GM18873 (cell line): ENCODE data around the gene RFNG.

Experiments used
- ATAC-seq: cut with Tn5 transposase; IDR thresholded peaks from one replicate; pipeline ENCODE4 v1.9.1; 2021; ENCODE audit warnings: mild to moderate bottlenecking, moderate library complexity, moderate number of reproducible peaks; ENCODE audit not compliant: unreplicated experiment, low FRiP score

Gene RFNG

DNA sequence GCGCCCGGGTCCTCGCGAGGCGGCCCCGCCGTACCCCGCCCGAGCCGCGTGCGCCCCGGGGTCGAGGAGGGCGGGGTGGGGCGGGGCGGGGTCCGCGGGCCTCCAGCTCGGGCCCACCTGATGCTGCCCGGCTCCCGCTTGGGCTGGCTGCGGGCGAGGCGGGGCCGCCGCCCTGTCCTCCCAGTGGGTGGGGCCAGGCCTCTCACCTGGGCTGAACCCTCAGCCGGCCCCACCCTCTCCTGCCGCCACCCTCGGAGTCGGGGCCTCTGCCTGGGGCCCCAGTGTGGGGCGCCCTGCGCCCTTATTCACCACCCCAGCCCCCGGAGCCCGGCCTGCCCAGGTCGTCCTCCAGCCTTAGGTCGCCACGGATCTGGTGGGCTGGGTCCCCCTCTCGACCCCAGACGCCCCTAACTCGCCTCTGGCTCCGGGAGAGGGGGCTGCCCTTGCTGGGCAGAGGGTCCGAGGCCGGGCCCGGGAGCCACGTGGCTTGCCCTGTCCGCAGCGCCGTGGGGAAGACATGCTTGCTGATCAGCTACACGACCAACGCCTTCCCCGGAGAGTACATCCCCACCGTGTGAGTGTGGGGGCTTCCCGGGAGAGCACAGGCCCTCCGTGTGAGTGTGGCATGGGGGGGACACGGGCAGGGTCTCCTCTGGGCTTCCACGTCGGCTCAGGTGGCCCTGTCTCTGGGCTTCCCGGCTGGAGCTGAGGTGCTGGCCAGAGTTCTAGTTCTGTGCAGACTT, 19.6 kb downstream of the RFNG start:
- ATAC-seq, result no peak

DNA sequence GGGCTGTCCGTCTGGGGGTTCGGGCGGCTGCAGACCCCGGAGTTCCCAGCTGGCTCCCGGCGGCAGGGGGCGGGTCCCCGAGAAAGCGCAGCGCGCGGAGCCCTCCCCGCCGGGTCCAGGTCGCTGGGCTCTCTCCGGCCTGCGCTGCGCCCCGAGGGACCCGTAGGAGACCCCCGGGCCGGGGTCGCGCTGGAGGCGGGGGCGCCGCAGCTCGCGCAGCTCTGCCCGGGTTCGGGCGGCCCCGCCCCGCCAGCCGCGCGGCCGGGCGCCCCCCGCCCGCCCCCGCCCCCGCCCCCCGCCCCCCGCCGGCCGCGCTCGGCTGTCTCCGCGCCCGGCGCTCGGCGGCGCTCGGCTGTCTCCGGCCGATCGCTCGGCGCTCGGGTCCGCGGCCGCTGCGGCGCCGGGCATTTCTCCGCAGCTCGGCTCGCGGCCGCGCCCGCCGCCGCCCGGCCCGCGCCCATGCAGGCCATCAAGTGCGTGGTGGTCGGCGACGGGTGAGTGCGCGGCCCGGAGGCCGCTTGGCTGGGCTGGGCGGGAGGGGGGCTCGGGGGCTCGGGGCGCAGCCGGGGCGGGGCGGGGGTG, 20.2 kb downstream of the RFNG start, which contains the start of gene RAC3:
RAC3 (plus strand) TSS at position 376 of the 582 bp plus-strand sequence; CDS start at position 460, 84 bp downstream.
- no peak for ATAC-seq

DNA sequence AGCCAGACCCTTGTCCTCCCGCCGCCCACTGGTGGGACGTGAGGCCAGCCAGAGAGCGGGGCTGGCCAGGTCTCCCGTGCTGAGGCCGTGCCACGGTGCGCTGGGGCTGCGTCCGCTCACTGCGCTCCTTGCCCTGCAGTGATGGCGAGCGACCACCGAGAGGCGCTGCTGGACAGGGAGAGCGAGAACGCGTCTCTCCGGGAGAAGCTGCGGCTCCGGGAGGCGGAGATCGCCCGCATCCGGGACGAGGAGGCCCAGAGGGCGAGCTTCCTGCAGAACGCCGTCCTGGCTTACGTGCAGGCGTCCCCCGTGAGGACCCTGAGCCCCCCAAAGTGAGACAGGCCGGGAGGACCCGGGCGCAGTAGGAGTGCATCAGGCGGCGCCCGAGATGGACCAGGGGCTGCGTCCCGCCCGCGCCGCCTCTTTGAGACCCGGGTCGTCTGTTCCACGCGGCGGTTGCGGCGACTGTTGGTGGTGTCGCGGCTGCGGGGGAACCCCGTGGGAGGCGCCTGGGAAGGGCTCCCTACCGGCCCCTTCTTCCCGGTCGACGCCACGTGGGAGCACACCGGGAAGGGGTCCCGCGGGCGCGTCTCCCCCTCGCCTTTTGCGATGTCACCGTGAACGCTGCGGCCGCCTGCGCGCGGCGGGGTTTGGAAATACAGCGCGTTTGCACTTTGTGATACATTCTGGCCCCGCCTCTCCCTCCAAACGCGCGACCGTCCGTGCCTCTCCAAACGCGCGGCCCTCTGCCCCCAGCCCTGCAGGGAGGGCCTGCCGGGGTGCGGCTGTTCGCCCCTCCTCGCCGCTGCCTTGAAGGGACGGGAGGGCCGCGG, 20.9 kb downstream of the RFNG start:
- no peak for ATAC-seq

DNA sequence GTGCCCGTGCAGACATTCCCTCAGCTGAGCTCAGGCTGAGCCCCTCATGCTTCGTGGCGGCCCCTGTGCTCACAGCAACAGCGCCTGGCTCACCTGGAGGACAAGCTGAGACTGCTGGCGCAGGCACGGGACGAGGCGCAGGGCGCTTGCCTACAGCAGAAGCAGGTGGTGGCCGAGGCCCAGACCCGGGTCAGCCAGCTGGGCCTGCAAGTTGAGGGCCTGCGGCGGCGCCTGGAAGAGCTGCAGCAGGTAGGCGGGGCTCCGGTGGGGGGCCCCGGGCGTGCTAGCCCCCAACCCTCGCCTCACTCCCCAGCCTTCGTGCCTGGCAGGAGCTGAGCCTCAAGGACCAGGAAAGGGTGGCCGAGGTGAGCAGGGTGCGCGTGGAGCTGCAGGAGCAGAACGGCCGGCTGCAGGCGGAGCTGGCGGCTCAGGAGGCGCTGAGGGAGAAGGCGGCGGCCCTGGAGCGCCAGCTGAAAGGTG, 21.6 kb downstream of the RFNG start:
- no peak for ATAC-seq

DNA sequence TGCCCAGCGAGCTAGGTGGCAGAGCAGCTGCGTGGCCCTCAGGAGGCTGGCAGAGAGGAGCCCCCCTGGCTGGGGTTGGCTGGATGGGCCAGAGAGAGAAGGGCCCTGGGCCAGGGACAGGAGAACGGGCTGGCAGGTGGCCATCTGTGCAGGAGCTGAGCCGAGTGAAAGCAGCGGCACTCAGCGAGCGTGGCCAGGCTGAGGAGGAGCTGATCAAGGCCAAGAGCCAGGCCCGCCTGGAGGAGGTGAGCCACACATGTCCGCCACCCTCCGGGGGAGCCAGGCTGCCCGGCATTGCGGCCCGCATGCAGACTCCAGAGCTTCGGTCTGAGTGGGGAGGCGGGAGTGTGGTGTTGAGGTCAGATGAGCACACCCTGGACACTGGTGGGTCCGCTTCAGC, 22.2 kb downstream of the RFNG start:
- ATAC-seq, result no peak

DNA sequence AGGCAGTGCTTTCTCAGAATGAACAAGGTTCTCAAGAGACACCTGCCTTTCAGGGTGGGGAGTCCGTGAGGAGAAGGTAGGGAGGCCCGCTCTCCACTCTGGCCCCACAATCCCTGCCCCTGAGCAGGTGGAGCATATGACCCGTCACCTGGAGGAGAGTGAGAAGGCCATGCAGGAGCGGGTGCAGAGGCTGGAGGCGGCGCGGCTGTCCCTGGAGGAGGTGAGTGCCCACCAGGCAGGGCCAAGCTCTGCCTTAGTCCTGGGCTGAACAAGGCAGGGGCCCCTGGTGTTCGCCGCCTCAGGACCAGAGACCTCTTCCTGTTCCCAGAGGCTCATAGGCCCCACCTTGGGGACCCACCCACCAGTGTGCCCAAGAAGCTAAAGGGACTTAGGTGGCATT, 22.6 kb downstream of the RFNG start:
- no peak for ATAC-seq

DNA sequence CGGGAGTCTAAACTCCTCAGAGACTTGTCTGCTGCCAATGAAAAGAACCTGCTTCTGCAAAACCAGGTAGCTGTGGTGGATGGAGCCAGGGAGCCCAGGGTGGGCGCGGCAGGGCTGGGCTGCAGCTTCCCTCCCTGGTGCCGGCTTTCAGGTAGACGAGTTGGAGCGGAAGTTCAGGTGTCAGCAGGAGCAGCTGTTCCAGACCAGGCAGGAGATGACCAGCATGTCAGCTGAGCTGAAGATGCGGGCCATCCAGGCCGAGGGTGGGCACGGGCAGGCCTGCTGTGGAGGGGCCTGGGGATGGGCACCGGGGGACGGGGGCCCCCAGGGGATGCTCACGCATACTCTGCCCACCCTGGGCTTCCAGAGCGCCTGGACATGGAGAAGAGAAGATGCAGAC, 23.4 kb downstream of the RFNG start:
- ATAC-seq, result no peak

DNA sequence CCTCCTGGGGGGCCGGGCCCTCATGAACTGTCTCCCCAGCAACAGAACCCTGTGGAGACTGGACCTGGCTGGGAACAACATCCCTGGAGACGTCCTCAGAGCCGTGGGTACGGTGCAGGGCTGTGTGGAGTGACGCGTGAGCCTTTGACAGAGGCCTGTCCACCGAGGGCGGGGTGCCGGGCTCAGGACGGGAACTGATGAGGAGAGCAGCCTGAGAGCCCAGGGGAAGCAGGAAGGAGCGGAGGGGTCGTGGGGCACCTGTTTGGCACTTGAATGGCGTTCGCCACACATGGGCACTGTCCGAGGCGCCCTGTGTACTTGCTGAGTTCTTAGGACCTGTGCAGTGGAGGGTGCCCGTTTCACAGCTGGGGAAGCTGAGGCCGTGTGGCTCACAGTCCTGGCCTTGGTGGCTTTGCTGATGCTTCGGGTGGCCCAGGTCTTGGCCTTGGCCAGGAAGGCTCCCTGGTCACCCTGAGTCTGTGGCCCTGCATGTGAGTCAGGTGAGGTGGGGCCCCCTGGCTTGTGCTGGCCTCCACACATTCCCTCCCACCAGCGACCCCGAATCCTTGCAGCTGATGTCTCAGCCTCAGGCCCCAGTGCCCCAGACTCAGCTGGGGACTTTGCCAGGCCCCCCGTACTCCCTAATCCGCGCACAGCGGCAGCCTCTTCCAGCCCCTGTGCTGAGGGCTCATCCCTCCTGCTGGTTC, 26.1 kb downstream of the RFNG start:
- no peak for ATAC-seq

DNA sequence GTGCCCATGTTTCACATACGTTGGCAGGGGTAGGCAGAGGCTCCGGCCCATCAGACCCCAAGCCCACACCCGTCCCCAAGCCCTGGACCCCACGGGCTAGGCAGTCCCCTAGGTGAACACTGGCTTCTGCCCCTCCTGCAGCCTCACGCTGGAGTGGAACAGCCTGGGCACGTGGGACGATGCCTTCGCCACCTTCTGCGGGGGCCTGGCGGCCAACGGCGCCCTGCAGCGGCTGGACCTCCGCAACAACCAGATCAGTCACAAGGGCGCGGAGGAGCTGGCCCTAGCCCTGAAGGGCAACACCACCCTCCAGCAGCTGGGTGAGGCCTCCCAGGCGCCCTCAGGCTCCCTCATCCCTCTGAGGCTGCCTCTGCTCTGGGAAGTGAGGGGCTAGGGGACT, 26.8 kb downstream of the RFNG start:
- no peak for ATAC-seq

DNA sequence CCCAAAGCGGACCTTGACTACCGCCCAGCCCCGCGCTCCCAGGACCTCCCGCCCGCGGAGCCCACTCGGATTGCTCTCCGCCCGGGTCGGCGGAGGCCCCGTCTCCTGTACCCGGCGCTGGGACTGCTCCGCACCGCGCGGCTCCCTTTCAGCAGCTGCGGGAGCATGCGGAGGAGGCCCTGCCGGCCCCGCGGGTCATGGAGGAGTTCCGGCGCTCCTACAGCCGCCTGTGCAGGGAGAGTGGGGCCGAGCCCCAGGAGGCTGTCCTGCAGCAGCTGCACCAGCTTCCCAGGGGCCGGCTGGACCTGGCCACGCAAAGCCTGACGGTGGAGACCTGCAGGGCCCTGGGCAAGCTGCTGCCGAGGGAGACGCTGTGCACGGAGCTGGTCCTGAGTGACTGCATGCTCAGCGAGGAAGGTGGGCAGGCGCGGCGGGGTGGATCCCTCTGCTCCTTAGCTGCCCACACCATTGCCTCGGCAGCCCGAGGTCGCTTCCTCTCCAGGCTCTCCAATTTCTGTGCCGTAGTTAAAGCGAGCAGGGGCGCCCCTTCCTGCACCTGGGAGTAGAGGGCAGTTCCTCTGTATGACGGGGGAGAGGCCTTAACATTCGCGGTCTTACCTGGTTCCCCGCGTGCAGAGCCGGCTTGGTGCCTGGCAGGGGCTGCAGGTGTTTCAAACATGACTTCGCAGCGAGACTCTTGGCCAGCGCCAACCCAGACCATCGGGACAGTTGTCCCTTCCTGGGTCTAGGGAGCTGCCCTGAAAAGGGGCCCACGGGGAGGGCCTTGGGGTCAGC, 28.0 kb downstream of the RFNG start:
- ATAC-seq, result peak; percentile 1

DNA sequence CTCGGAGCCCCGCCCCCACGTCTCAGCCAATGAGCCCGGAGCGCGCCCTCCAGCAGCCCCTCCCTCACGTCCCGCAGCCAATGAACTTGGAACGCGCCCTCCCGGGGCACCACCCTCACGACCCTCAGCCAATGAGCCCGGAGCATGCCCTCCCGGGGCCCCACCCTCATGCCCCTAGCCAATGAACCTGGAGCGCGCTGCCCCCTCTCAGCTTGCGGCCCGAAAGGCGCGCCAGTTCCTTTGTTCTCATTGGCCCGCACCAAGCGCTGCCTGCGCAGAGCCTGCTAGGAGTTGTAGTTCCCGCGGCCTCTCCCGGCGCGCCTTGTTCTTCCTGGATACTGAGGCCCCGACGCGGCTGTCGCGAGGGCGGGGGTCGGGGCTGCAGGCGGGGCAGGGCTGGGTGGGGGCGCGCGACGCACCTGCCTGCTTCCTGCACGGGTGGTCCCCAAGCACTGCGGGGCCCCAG, 28.6 kb downstream of the RFNG start, which contains the start of gene LRRC45:
LRRC45 (plus strand) TSS at position 325 of the 466 bp plus-strand sequence. CDS start 339 bp downstream, outside the sequence.
- ATAC-seq, result peak; percentile 79

DNA sequence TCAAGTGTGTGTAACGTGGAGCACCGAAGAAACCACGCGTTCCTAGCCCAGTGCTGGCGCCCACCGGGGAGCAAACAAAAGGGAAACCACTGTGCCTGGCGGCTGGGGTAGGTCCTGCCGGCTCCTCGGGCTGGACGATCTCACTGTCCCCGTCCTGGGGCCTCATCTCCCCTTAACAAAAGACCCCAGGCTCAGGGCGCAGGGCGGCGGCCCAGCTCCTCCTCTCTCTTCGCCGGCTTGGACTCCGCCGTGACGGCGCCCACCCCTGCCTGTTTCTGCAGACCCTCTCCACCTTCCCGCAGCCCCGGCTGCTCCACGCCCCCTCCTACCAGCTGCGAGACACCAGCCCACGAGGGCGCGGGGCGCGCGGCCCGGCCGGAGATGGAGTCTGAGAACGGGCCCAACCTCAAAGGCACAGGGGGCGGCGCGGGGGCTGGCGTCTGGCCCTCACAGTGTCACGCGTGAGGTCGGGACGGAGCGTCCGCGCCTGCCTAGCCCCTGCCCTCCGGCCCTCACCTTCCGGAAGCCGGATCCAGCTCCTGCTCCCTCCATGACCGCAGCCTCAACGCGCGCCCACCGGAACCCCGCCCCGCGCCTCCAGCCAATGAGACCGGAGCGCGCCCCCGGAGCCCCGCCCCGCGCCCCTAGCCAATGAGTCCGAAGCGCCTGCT, 29.2 kb downstream of the RFNG start, which contains the start of gene CENPX:
CENPX (minus strand) TSS at position 569 of the 671 bp plus-strand sequence; CDS start at position 552, 17 bp downstream.
- no peak for ATAC-seq

DNA sequence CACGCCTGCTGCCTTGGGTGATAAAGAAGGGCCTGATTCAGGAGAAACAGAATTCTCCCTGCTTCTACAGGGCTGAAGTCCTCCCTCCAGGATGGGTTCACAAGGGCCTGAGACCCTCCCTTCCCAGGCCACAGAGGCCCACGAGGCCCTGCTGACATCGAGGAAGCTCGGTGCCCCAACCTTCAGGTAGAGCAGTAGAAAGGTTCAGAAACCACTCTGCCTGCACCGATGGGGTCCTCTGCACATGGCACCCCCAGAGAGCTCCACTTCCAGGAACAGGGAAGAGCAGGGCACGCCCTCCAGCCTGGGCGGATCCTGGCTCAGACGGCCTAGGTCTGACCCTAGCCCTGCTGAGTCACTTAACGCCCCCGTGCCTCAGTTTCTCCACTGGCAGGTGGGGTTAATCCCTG, 29.7 kb downstream of the RFNG start:
- no peak for ATAC-seq

DNA sequence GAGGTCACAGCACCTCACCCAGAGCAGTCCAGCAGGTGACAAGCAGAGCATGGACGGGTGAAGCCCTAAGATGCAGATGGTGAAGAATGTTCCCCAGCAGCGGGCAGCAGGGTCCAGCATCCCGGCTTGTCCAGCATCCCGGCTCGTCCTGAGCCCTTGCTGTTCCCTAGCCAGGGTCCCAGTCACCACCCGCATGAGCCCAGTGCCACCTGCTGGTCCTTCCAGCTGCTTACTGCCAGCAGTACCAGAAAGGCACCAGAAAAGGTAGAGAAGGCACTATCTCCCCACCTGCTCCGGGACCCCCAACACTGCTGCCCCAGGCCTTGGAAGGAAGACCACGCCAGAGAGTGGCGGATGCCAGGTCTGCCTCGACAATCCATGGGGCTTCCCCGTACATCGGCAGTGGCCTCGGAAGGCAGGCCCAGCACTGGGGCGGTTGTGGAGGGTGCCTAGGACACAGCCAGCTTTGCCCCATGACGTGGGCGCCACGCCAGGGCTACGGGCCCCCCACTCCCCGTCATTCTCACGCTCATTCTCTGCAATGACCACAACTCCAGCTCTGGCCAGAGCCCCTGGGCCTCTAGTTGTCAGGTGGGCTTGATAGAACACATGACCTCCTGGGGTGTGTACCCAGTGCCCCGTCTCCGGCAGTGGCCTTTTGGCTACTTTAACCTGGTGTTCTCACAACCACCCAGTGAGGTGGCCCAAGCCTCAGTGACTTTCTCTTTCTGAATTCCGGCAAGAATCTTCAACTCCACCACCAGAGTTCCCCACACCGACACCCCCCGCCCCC, 30.3 kb downstream of the RFNG start:
- no peak for ATAC-seq

DNA sequence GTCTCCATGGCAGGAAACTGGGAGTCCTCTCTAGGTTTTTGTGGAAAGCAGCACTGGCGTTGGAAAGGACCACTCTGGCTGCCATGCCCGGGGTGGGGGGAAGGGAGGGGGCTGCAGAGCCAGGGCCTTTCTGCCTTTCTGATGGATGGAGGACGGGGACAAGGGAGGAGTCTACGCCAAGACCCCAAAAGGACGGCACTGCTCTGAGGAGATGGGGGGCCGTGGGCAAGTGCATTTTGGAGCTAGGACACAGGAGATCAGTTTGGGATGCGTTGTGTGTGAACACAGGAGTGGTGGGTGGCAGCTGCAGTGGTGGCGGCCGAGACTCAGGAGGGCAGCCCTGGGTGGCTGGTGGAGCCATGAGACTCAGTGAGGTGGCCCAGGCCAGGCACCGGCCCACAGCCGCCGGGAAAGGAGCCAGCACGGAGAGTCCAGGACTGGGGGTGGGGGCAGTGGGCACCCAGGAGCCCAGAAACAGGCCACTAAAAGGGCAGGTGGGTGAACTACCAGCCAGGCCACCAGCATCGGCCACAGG, 31.0 kb downstream of the RFNG start:
- no peak for ATAC-seq

DNA sequence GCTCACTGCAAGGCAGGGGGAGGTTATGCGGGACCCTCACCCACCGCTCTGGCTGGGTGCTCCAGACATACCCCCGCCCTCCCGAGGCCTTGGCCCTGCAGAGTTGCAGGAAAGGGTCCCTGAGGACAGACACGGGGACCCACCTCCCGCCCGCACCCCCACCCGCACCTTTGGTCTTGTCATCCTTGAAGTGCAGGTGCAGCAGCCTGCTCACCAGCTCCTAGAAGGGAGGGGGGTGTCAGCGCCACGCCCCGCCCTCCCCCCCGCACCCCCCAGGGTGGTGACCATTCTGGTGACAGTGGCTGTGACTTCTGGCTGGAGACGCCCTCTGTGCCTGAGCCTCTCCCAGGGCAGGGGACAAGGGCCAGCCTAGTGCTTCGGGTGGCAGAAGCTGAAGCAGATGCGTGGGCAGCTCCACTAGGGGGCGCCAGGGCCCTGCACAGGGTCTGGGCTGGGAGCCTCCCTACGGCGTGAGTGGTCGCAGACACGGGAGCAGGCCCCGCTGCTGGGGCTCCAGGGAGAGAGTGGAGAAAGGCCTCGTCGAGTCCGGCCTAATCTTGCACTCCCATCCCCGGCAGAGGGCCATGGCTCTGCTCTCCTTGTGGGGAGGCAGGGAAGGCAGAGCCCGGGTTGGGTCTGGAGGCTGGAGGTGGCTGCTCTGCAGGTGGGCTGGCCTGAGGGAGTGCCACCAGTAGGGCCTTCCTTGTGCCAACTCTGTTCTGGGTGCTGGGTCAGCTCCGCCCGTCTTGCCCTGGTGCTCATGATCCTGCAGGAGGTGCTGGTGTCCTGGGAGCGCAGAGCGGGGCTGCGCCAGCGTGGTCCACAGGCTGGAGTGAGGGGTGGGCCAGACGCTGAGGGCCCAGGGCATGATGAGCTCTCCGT, 31.7 kb downstream of the RFNG start:
- no peak for ATAC-seq
